Inferior parietal cortex (tissue), 1 donor: ENCODE results near the gene SLC27A2.

Experiments used
- DNase-seq: peaks from one replicate; pipeline ENCODE4 v3.0.0-alpha.2; 2016; ENCODE audit errors: extremely low spot score

The SLC27A2 gene

GRCh38 chr15:50241684-50242450, 59.9 kb downstream of the SLC27A2 start:
- no peak for DNase-seq

GRCh38 chr15:50244153-50244552, 62.2 kb downstream of the SLC27A2 start:
- no peak for DNase-seq

GRCh38 chr15:50244959-50245624, 63.1 kb downstream of the SLC27A2 start:
- no peak for DNase-seq

- no peak for DNase-seq
Observed at GRCh38 chr15:50246631-50247030, 64.6 kb downstream of the SLC27A2 start.

GRCh38 chr15:50247819-50248655, 66.0 kb downstream of the SLC27A2 start:
- DNase-seq: no peak

- no peak for DNase-seq
Observed at GRCh38 chr15:50248994-50249582, 67.1 kb downstream of the SLC27A2 start.

GRCh38 chr15:50249704-50250103, 67.7 kb downstream of the SLC27A2 start:
- no peak for DNase-seq

GRCh38 chr15:50250760-50251394, 68.9 kb downstream of the SLC27A2 start:
- no peak for DNase-seq

- DNase-seq: no peak
Observed at GRCh38 chr15:50251638-50252182, 69.7 kb downstream of the SLC27A2 start.

- DNase-seq: no peak
Observed at GRCh38 chr15:50252556-50252955, 70.6 kb downstream of the SLC27A2 start.

GRCh38 chr15:50256188-50257041, 74.4 kb downstream of the SLC27A2 start:
- DNase-seq: no peak

GRCh38 chr15:50257332-50257731, 75.3 kb downstream of the SLC27A2 start:
- no peak for DNase-seq

- no peak for DNase-seq
Observed at GRCh38 chr15:50257924-50258323, 75.9 kb downstream of the SLC27A2 start.

GRCh38 chr15:50259276-50259675, 77.3 kb downstream of the SLC27A2 start:
- no peak for DNase-seq

- peak; percentile 7 for DNase-seq
Observed at GRCh38 chr15:50260969-50261496, 79.0 kb downstream of the SLC27A2 start.

GRCh38 chr15:50261981-50262380, 80.0 kb downstream of the SLC27A2 start:
- no peak for DNase-seq

- no peak for DNase-seq
Observed at GRCh38 chr15:50262533-50262932, 80.5 kb downstream of the SLC27A2 start.

- no peak for DNase-seq
Observed at GRCh38 chr15:50265620-50266019, 83.6 kb downstream of the SLC27A2 start, which contains the start of gene HDC. Gene HDC, minus strand, starts transcription at chr15:50265726. Its CDS starts 103 bp downstream, at chr15:50265623.

GRCh38 chr15:50267577-50267976, 85.6 kb downstream of the SLC27A2 start:
- DNase-seq: no peak

- no peak for DNase-seq
Observed at GRCh38 chr15:50275091-50275490, 93.1 kb downstream of the SLC27A2 start.
